Left renal pelvis (tissue), 4 donors: ENCODE data around the gene ESPNL. TPM values are rescaled to one million over a fixed set of nuclear protein-coding genes. Genes with fewer than 3 reads are reported as not detected.
"Not testable (repeated sequence)": the region's sequence is repeated elsewhere in the genome, so short reads cannot be mapped to it uniquely, and the experiment has no call there.

Experiments
- DNase-seq, 4 donors: peaks; one replicate each; pipeline ENCODE4 v3.0.0-alpha.2; 2013; ENCODE audit warnings: low read depth in 4 of 4, low spot score in 3 of 4
- polyA plus RNA-seq, 4 donors: library from polyadenylated mRNA; unstranded; fragments of 120-200 nt; gene quantifications; one replicate each; pipeline ENCODE4 v1.2.1, GENCODE V29; 2013; ENCODE audit not compliant: insufficient read length in 4 of 4

Gene ESPNL
- polyA plus RNA-seq, 4 donors, result 0.86 to 2.9 (median 1.7) TPM

- no peak for DNase-seq
Measured at GRCh38 chr2:238167761-238168160, 67.6 kb downstream of the ESPNL start.

GRCh38 chr2:238168196-238169047 lies 68.3 kb downstream of the ESPNL start:
- DNase-seq, result no peak

- DNase-seq, result no peak
Measured at GRCh38 chr2:238169048-238169707, 69.0 kb downstream of the ESPNL start.

DNA sequence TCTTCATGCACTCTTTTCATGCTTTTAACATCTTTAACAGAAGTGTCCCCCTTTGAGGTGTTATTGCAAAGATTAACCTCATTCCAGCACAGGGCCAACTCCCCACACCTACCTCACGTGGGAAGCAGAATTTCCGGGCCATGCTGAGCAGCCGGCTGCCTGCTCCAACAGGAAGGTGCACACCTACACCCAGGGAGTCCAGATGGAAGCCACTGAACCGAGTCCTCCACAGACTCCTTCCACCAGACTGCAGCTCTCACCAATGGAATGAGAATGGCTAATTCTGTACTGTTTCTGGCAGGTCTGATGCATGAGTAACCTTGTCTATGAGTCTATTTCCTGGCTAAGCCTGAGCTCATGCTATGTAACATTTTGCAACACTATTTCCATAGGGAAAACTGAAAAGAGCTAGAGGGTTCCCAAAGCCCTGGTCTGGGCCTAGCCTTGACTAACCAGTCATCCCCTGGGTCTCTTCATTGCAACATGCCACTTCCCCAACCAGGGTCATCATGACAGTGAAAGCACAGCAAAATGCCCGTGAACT lies 69.6 kb downstream of the ESPNL start:
- no peak for DNase-seq

GRCh38 chr2:238170386-238171071 lies 70.4 kb downstream of the ESPNL start:
- no peak for DNase-seq

DNA sequence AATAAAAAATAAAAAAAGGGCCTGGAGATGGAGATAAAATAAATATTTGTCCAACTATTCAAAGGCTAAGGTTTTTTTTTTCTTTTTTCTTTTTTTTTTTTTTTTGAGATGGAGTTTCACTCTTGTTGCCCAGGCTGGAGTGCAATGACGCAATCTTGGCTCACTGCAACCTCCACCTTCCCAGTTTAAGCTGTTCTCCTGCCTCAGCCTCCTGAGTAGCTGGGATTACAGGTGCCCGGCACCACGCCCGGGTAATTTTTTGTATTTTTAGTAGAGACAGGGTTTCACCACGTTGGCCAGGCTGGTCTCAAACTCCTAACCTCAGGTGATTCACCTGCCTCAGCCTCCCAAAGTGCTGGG lies 70.9 kb downstream of the ESPNL start:
- not testable (repeated sequence) for DNase-seq

DNA sequence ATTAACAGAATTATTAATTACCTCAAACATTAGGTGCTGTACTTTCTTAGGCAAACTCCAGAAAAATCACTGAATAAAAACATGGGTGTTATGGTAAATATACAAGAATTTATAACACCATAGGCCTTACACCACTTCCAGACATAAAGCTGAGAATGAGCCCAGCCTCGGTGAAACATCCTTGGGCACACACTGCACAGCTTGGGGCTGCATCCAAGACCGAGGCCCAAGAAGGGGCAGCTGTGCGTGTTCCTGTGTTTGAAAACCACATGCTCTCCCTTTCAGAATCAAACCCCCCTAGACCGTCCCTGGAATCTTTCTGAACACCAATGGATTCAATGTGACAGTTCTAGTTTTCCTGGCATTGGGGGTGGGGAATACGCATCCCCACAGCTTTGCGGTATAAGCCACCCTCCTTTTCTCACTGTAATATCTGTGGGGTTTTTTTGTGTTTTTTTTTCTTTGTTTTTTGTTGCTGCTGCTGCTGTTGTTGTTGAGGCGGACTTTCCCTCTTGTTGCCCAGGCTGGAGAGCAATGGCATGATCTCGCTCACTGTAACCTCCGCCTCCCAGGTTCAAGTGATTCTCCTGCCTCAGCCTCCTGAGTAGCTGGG lies 71.5 kb downstream of the ESPNL start:
- no peak for DNase-seq

GRCh38 chr2:238172439-238172838 lies 72.3 kb downstream of the ESPNL start:
- DNase-seq, result no peak

DNA sequence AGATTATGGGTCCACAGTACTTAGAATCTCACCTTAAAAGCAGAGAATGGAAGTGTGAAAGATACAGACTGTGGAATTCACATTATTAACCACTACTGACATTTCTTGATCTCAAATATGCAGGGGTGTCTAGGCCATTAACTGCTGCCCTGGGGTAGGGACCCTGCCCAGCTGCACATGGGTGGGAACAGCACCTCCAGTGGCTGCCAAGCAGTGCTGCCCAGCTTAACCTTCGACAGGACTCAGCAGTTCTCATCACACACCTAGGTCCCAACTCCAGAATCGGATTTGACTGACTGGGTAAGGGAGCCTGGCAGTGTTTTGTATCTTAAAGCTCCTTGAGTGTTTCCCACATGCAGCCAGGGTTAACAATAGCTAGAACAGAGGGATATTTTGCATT lies 73.6 kb downstream of the ESPNL start:
- no peak for DNase-seq

- no peak for DNase-seq
Measured at GRCh38 chr2:238174291-238174690, 74.2 kb downstream of the ESPNL start.

DNA sequence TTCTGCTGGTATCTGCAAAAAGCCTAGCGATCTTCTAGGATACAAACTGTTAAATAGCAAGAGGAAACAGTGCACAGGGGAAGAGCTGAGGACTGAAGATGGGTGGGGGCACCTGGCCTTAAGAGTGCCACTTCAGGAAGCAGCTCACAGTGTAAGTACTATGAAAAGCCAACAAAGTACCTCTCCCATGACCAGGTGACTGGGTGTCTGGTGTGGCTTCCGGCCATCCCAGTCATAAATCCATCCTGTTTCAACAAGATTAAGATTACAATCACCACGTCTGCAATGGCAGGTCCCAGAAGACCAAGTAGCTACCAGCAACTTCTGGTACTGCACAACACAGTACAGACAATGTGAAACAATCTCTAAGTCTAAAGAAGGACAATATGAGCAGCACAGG lies 74.6 kb downstream of the ESPNL start:
- DNase-seq, result no peak

DNA sequence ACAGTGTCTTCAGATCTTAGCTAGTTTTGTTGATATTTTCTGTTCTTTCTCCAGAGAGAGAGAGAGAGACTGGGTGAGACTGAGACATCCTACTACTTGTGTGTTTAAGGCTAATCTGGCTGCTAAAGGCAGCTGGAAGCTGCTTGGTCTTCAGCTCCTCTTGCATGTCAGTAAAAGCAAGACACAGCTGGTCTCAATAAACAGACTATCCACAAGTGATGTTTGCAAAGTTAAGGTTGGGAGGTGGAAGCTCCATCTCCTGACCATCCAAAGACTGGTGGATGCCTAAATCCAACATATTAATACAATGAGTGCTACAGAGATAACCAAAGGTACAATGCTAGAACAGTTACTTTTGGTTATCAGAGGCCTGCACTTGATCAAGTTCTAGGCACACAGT lies 76.5 kb downstream of the ESPNL start:
- DNase-seq, result no peak

GRCh38 chr2:238180554-238180953 lies 80.4 kb downstream of the ESPNL start:
- DNase-seq, result no peak

DNA sequence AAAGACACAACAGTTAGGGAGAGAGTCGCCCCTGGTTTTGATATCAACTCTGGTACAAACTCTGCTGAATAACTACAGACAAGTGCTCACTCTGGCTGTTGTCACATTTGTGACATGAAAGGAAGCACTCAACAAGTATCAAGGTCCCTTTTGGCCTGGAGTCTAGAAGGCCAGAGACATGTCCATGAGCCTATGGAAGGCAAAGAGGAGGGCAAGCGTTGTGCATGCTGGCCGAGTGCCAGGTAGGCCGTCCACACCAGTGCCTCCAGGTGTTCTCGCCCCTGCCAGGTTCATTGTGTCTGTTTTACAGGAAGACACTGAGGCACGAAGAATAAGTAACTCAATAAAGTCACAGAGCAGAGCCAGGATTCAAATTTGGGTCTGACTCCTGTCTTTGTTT lies 82.2 kb downstream of the ESPNL start:
- DNase-seq, result no peak

Other genes starting within 250 kb of the ESPNL start
- 1 to 10 TPM; 3.2 to 9.3 (median 6.1) TPM for gene RAMP1, start 240.7 kb upstream of the ESPNL start, polyA plus RNA-seq
- gene UBE2F, start 133.3 kb upstream of the ESPNL start, polyA plus RNA-seq, result 10 to 100 TPM; 40.5 to 50.6 (median 45.8) TPM
- 10 to 100 TPM in 3 of 4 donors, 1 to 10 TPM in 1; 6.7 to 32.9 (median 28.1) TPM for gene SCLY, start 39.3 kb upstream of the ESPNL start, polyA plus RNA-seq
- gene KLHL30, start 38.3 kb downstream of the ESPNL start, polyA plus RNA-seq, result under 1 TPM; 0.10 to 0.50 (median 0.31) TPM
- gene ERFE, start 58.6 kb downstream of the ESPNL start, polyA plus RNA-seq, result 1 to 10 TPM in 3 of 4 donors, under 1 TPM in 1; 0.70 to 7.7 (median 5.0) TPM
- 10 to 100 TPM; 35.8 to 56.2 (median 41.1) TPM for gene ILKAP, start 103.4 kb downstream of the ESPNL start, polyA plus RNA-seq
- gene HES6, start 139.7 kb downstream of the ESPNL start, polyA plus RNA-seq, result 1 to 10 TPM; 4.5 to 9.0 (median 4.7) TPM
- gene PER2, start 188.3 kb downstream of the ESPNL start, polyA plus RNA-seq, result 1 to 10 TPM; 5.4 to 9.4 (median 7.6) TPM
- gene TRAF3IP1, start 220.2 kb downstream of the ESPNL start, polyA plus RNA-seq, result 10 to 100 TPM; 17.1 to 20.6 (median 20.1) TPM